A549 (cell line): Measurements from ENCODE around the gene PRPSAP1.

Source experiments
- CTCF ChIP-seq: fragments of >200 bp; sonication (Bioruptor Twin); formaldehyde crosslinking; IDR thresholded peaks from 3 replicates; pipeline ENCODE4 v1.5.1; 2016
- EP300 ChIP-seq, 2 experiments: fragments of >200 bp; sonication (Bioruptor Twin); formaldehyde crosslinking; IDR thresholded peaks; 2 replicates in 1 of 2; 3 replicates in 1 of 2; pipeline ENCODE4 v1.6.1; 2016 to 2017
- HOXA7 ChIP-seq: fragments of 250-450 bp; sonication (Bioruptor Pico); IDR thresholded peaks from 2 replicates; pipeline ENCODE4 v1.5.0; 2020; ENCODE audit warnings: mild to moderate bottlenecking, moderate library complexity
- HOXB5 ChIP-seq: fragments of 250-450 bp; sonication (Bioruptor Pico); IDR thresholded peaks from 2 replicates; pipeline ENCODE4 v1.5.0; 2020; ENCODE audit warnings: mild to moderate bottlenecking, moderate library complexity
- TF ChIP-seq, protein P1 (sequence below): fragments of 200-600 bp; sonication (generic); IDR thresholded peaks from 2 replicates; pipeline ENCODE4 v1.6.1; 2016; ENCODE audit warnings: antibody characterized with exemption, mild to moderate bottlenecking, moderate library complexity

GRCh38 chr17:76368545-76368944 lies 14.8 kb upstream of the PRPSAP1 start:
- TF ChIP-seq HOXB5 (CRISPR knock-in tag) (no peak), HOXA7 (no peak), CTCF (no peak), EP300 (IDR thresholded peaks at IDR 0.05) (no peak)
- TF ChIP-seq, protein P1, sequence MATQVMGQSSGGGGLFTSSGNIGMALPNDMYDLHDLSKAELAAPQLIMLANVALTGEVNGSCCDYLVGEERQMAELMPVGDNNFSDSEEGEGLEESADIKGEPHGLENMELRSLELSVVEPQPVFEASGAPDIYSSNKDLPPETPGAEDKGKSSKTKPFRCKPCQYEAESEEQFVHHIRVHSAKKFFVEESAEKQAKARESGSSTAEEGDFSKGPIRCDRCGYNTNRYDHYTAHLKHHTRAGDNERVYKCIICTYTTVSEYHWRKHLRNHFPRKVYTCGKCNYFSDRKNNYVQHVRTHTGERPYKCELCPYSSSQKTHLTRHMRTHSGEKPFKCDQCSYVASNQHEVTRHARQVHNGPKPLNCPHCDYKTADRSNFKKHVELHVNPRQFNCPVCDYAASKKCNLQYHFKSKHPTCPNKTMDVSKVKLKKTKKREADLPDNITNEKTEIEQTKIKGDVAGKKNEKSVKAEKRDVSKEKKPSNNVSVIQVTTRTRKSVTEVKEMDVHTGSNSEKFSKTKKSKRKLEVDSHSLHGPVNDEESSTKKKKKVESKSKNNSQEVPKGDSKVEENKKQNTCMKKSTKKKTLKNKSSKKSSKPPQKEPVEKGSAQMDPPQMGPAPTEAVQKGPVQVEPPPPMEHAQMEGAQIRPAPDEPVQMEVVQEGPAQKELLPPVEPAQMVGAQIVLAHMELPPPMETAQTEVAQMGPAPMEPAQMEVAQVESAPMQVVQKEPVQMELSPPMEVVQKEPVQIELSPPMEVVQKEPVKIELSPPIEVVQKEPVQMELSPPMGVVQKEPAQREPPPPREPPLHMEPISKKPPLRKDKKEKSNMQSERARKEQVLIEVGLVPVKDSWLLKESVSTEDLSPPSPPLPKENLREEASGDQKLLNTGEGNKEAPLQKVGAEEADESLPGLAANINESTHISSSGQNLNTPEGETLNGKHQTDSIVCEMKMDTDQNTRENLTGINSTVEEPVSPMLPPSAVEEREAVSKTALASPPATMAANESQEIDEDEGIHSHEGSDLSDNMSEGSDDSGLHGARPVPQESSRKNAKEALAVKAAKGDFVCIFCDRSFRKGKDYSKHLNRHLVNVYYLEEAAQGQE, result no peak
